Right cardiac atrium (tissue), 5 donors: ENCODE measurements around the gene PYROXD2. TPM values are rescaled to one million over a fixed set of nuclear protein-coding genes. Genes with fewer than 3 reads are reported as not detected.

Source experiments
- ATAC-seq, 2 donors: fragments of 200-7000 bp; cut with Tn5 transposase; one replicate each; pipeline versions ENCODE4 v1.8.0 to v1.9.1; 2020; ENCODE audit warnings: moderate library complexity in 2 of 2, mild to moderate bottlenecking in 1 of 2
- DNase-seq, 3 donors: peaks; one replicate each; pipeline ENCODE4 v3.0.0-alpha.2; 2020
- H3K27ac ChIP-seq: one replicate; pipeline ENCODE4 v1.5.1; 2013; ENCODE audit warnings: mild to moderate bottlenecking, low read length, control low read depth, moderate library complexity
- H3K27me3 ChIP-seq: one replicate; pipeline ENCODE4 v1.6.1; 2013; ENCODE audit not compliant: control insufficient read depth, insufficient read depth
- H3K4me1 ChIP-seq: one replicate; pipeline ENCODE4 v1.6.1; 2013; ENCODE audit warnings: low read length; ENCODE audit not compliant: control insufficient read depth, insufficient read depth
- H3K4me3 ChIP-seq: one replicate; pipeline ENCODE4 v1.5.1; 2013; ENCODE audit warnings: low read length, control low read depth
- H3K9me3 ChIP-seq: one replicate; pipeline ENCODE4 v1.6.1; 2013; ENCODE audit warnings: low read length; ENCODE audit not compliant: control insufficient read depth
- WGBS: extraction: QIAGEN DNeasy Blood & Tissue Kit; methylation state at CpG from one replicate; pipeline ENCODE4 v1.1.7; 2013; 5-methylcytosine and 5-hydroxymethylcytosine counted together
- intact Hi-C, 4 donors: fragments of 100-400 bp; cut with DNase I; formaldehyde crosslinking; loops; one replicate each; pipeline versions ENCODE4 v1.11.0 to v1.14.0; 2022 to 2023
- polyA plus RNA-seq: library from polyadenylated mRNA; stranded (reverse); fragments of 200-250 nt; gene quantifications from one replicate; pipeline ENCODE4 v1.2.3, GENCODE V29; 2013
- total RNA-seq, 4 donors: library from RNA; stranded (reverse); fragmentation: NEBNext Ultra II Directional; extraction: Animal tissue kit (Norgen Biotek cat#: 25700); gene quantifications; one replicate each; pipeline ENCODE4 v1.2.1, GENCODE V29; 2021
- donor health status: healthy with polysubstance abuse.
- donor health status: DM: no; HTN: yes; CAD: no.
- donor health status: DM: no; HTN: no; CAD: no.
- donor health status: DM: no; HTN: yes; CAD: no; lungs with severe emphysema.
- donor health status: DM: yes; HTN: yes; CAD: no.

The PYROXD2 gene
- total and polyA plus RNA-seq, 5 donors, result 5.3 to 10.8 (median 7.9) TPM

DNA sequence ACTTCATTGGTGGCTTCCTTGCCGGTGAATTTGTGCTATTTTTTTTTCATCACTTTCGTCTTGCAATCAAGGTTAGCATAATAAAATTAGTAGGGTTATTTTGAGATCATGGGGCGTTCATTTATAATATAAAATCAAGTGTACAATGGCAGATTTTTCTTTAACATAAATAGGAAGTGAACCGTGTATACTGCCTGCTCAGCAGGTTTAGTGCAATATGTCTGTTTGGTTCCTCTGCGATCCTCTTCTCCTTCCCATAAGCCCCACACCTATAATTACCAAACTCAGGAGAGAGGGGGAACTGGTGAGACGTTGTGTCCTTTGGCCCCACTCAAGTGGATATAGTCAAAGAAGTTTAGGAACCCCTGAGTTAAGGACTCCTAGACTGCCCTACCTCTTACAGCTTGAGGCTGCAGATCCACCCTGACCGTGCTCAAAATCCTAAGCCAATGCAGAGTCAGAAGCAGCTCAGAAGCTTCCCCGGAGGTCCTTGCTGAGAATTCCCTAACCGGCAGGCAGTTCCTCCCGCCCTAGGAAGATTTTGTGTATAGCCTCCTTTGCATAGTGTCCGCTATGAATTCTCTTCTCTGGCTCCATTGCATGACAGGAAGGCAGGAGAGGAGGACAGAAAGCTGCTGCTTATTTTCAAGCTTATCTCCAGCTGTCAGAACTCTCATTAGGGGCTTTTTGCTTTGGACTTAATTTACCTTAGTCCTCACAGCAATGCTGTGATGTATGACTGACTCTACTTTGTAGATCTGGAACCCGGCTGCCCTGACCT lies 41.5 kb downstream of the PYROXD2 start:
- DNase-seq (no peak), ATAC-seq (no peak)
- Histone ChIP-seq H3K27me3 (no peaks in the 10 kb centered on the region), H3K9me3 (peaks cover 3% of the 10 kb centered on the region), H3K4me3 (no peak overlapping the region), H3K27ac (no peak overlapping the region), H3K4me1 (no peaks in the 10 kb centered on the region)
- intact Hi-C loops, result no loop called here
- WGBS, result 62% methylated on average over 12 of the region's 12 CpGs

GRCh38 chr10:98370831-98371820 lies 43.9 kb downstream of the PYROXD2 start:
- 53% methylated on average over 14 of the region's 14 CpGs for WGBS
- no peak for ATAC-seq

GRCh38 chr10:98369801-98370200 lies 45.2 kb downstream of the PYROXD2 start:
- ATAC-seq (no peak), DNase-seq (no peak)
- Histone ChIP-seq H3K27me3 (no peaks in the 10 kb centered on the region), H3K9me3 (no peaks in the 10 kb centered on the region), H3K4me3 (no peak overlapping the region), H3K4me1 (no peaks in the 10 kb centered on the region), H3K27ac (no peak overlapping the region)
- intact Hi-C loops, result no loop called here
- WGBS, result 85% methylated on average over 7 of the region's 7 CpGs

More at GRCh38 chr10:98370831-98371820, 43.9 kb downstream of the PYROXD2 start:
- intact Hi-C loops, result no loop called here
- no peak overlapping the region for H3K27ac ChIP-seq
- DNase-seq, result no peak
- no peaks in the 10 kb centered on the region for H3K9me3 ChIP-seq
- no peak overlapping the region for H3K4me3 ChIP-seq
- no peaks in the 10 kb centered on the region for H3K4me1 ChIP-seq
- H3K27me3 ChIP-seq, result no peaks in the 10 kb centered on the region

- H3K4me1 ChIP-seq, result no peaks in the 10 kb centered on the region
- 91% methylated on average over 2 of the region's 2 CpGs for WGBS
- no peaks in the 10 kb centered on the region for H3K9me3 ChIP-seq
- no peak for DNase-seq
- no peaks in the 10 kb centered on the region for H3K27me3 ChIP-seq
- no peak overlapping the region for H3K4me3 ChIP-seq
- intact Hi-C loops, result no loop called here
- ATAC-seq, result no peak
- no peak overlapping the region for H3K27ac ChIP-seq
Measured at GRCh38 chr10:98368644-98369043, 46.3 kb downstream of the PYROXD2 start.

- H3K4me3 ChIP-seq, result no peak overlapping the region
- H3K27me3 ChIP-seq, result no peaks in the 10 kb centered on the region
- H3K27ac ChIP-seq, result no peak overlapping the region
- 91% methylated on average over 19 of the region's 19 CpGs for WGBS
- DNase-seq (no peak), ATAC-seq (no peak)
- H3K9me3 ChIP-seq, result no peaks in the 10 kb centered on the region
- intact Hi-C loops, result no loop called here
- H3K4me1 ChIP-seq, result no peaks in the 10 kb centered on the region
Measured at GRCh38 chr10:98367604-98368451, 47.2 kb downstream of the PYROXD2 start.

DNA sequence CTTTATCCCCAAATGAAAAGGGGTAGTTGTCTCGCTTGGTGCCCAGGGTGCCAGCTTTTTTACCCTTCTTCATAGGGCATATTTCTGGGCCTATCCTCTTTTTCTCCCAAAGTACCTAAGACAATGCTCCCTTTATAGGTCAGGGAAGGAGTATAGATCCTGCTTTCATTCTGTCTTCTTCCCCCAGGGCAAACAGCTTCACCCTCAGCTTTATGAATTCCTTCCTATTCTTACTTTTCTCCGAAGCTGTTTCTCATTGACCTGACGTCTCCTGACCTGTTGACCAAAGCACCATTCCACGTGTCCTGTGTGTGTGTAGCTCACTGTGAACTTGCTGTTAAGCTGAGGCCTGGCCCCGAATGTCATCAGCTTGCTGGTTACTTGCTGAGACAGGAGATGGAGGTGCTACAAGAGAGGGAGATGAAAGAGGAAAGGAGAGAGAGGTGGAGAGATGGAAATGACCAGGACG lies 48.9 kb downstream of the PYROXD2 start:
- H3K4me3 ChIP-seq, result no peak overlapping the region
- ATAC-seq (no peak), DNase-seq (no peak)
- intact Hi-C loops, result no loop called here
- WGBS, result 88% methylated on average over 6 of the region's 6 CpGs
- H3K9me3 ChIP-seq, result no peaks in the 10 kb centered on the region
- H3K4me1 ChIP-seq, result peaks cover 5% of the 10 kb centered on the region
- no peaks in the 10 kb centered on the region for H3K27me3 ChIP-seq
- H3K27ac ChIP-seq, result no peak overlapping the region

GRCh38 chr10:98365406-98366061 lies 49.4 kb downstream of the PYROXD2 start:
- WGBS, result 89% methylated on average over 18 of the region's 18 CpGs
- H3K27me3 ChIP-seq, result no peaks in the 10 kb centered on the region
- intact Hi-C loops, result no loop called here
- no peaks in the 10 kb centered on the region for H3K9me3 ChIP-seq
- ATAC-seq (no peak), DNase-seq (no peak)
- peaks cover 5% of the 10 kb centered on the region for H3K4me1 ChIP-seq
- no peak overlapping the region for H3K4me3 ChIP-seq
- no peak overlapping the region for H3K27ac ChIP-seq

GRCh38 chr10:98364432-98365102 lies 50.4 kb downstream of the PYROXD2 start:
- WGBS, result 94% methylated on average over 9 of the region's 9 CpGs
- no peak for ATAC-seq
- intact Hi-C loops, result no loop called here

DNA sequence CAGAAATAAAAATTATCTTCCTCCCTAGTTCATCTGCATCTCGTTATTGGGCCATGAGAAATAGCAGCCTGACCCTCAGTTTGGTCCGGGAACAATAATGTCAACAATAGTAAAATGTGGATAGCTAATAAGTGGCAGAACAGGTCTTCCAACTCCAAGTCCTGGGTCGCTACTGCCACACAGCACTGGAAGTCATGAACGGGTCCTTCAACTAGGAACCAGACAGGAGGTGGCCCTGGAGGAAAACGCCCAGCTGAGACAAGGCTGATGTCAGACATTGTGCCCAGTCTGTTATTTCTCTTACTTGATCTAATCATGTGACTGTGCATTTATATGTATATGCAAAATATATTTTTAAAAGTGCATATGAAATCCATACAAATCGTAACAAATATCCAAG lies 51.8 kb downstream of the PYROXD2 start:
- Histone ChIP-seq H3K9me3 (no peaks in the 10 kb centered on the region), H3K4me3 (no peak overlapping the region), H3K27ac (no peak overlapping the region), H3K27me3 (no peaks in the 10 kb centered on the region), H3K4me1 (peaks cover 5% of the 10 kb centered on the region)
- DNase-seq (no peak), ATAC-seq (no peak)
- intact Hi-C loops, result no loop called here
- WGBS, result 93% methylated on average over 6 of the region's 6 CpGs

More at GRCh38 chr10:98364432-98365102, 50.4 kb downstream of the PYROXD2 start:
- no peak for DNase-seq
- Histone ChIP-seq H3K4me1 (peaks cover 5% of the 10 kb centered on the region), H3K4me3 (no peak overlapping the region), H3K27ac (no peak overlapping the region), H3K9me3 (no peaks in the 10 kb centered on the region), H3K27me3 (no peaks in the 10 kb centered on the region)
